ENCODE data around the gene PROSER3. TPM values are rescaled to one million over a fixed set of nuclear protein-coding genes. Genes with fewer than 3 reads are reported as not detected.

The PROSER3 gene
- total RNA-seq, 4 donors from 2014 or later = 9.6 to 23.8 (median 17.1) TPM

- peaks cover 92% of the 10 kb centered on the region for H3K36me3 ChIP-seq
- peaks cover 15% of the 10 kb centered on the region for H3K4me1 ChIP-seq
- TF ChIP-seq CTCF (IDR thresholded peaks at IDR 0.05) = no peak
- TF ChIP-seq POLR2AphosphoS5 (IDR thresholded peaks at IDR 0.05) = no peak
- TF ChIP-seq EP300 (IDR thresholded peaks at IDR 0.05) = no peak
- no peak for TF ChIP-seq POLR2A (IDR thresholded peaks at IDR 0.05)
- H3K27ac ChIP-seq = no peak overlapping the region
- no peaks in the 10 kb centered on the region for H3K27me3 ChIP-seq
- no peak for DNase-seq (ENCODE audit: low spot score in 2 of 2)
- H3K9me3 ChIP-seq = no peaks in the 10 kb centered on the region
- no peak overlapping the region for H3K4me3 ChIP-seq
- 90% methylated on average over 22 of the region's 35 CpGs for WGBS
Observed at GRCh38 chr19:35733180-35734125, 24.5 kb upstream of the PROSER3 start.

- H3K4me1 ChIP-seq = peaks cover 15% of the 10 kb centered on the region
- H3K4me3 ChIP-seq = no peak overlapping the region
- no peaks in the 10 kb centered on the region for H3K27me3 ChIP-seq
- TF ChIP-seq POLR2AphosphoS5 (IDR thresholded peaks at IDR 0.05) = no peak
- no peak for TF ChIP-seq EP300 (IDR thresholded peaks at IDR 0.05)
- TF ChIP-seq CTCF (IDR thresholded peaks at IDR 0.05) = no peak
- no peaks in the 10 kb centered on the region for H3K9me3 ChIP-seq
- WGBS = 92% methylated on average over 8 of the region's 8 CpGs
- H3K27ac ChIP-seq = no peak overlapping the region
- no peak for DNase-seq (ENCODE audit: low spot score in 2 of 2)
- H3K36me3 ChIP-seq = peaks cover 89% of the 10 kb centered on the region
Observed at GRCh38 chr19:35734273-35734672, 23.7 kb upstream of the PROSER3 start.

- no peak for DNase-seq (ENCODE audit: low spot score in 2 of 2)
- Histone ChIP-seq H3K4me3 (no peak overlapping the region), H3K27me3 (no peaks in the 10 kb centered on the region), H3K27ac (no peak overlapping the region), H3K4me1 (peaks cover 20% of the 10 kb centered on the region), H3K9me3 (no peaks in the 10 kb centered on the region), H3K36me3 (peaks cover 83% of the 10 kb centered on the region)
- 83% methylated on average over 5 of the region's 5 CpGs for WGBS
- no peak for TF ChIP-seq EP300 (IDR thresholded peaks at IDR 0.05)
- TF ChIP-seq POLR2A (IDR thresholded peaks at IDR 0.05) = no peak
- no peak for TF ChIP-seq CTCF (IDR thresholded peaks at IDR 0.05)
- no peak for TF ChIP-seq POLR2AphosphoS5 (IDR thresholded peaks at IDR 0.05)
Observed at GRCh38 chr19:35734889-35735288, 23.1 kb upstream of the PROSER3 start.

GRCh38 chr19:35736913-35737886 is 20.8 kb upstream of the PROSER3 start:
- Histone ChIP-seq H3K4me1 (peaks cover 20% of the 10 kb centered on the region), H3K4me3 (no peak overlapping the region), H3K27ac (no peak overlapping the region), H3K36me3 (peaks cover 60% of the 10 kb centered on the region), H3K27me3 (no peaks in the 10 kb centered on the region), H3K9me3 (no peaks in the 10 kb centered on the region)
- 79% methylated on average over 15 of the region's 22 CpGs for WGBS
- TF ChIP-seq POLR2A (IDR thresholded peaks at IDR 0.05) = no peak
- TF ChIP-seq POLR2AphosphoS5 (IDR thresholded peaks at IDR 0.05) = no peak
- peak in 1 of 2 donors; percentile 7 for TF ChIP-seq CTCF (IDR thresholded peaks at IDR 0.05)
- TF ChIP-seq EP300 (IDR thresholded peaks at IDR 0.05) = no peak
- no peak for DNase-seq (ENCODE audit: low spot score in 2 of 2)

All from suprapubic skin (tissue), 4 donors.